K562 (cell line): ENCODE data around the gene ZNRD2. TPM values are rescaled to one million over a fixed set of nuclear protein-coding genes. Genes with fewer than 3 reads are reported as not detected.
A peak's percentile ranks its signal among the peaks of the same experiment; 100 is the strongest.

Experiments
- ATAC-seq: fragments of 200-7000 bp; cut with Tn5 transposase; 3 replicates; pipeline ENCODE4 v1.9.1; 2020; ENCODE audit warnings: moderate library complexity
- BruUV-seq: library from RNA; stranded (reverse); fragments of 400-500 nt; replicated peaks from 2 replicates; lab custom pipeline; 2021; lab: Mats Ljungman, UMichigan
- CTCF ChIA-PET: fragments of 300-600 bp; formaldehyde crosslinking; extraction: SDS; loops from one replicate; lab custom pipeline; 2021; ENCODE audit warnings: low intra/inter-chr PET ratio; lab: Yijun Ruan, JAX
- POLR2A ChIA-PET: fragments of 300-600, 350-650 bp; sonication (Branson Sonifier 250); formaldehyde crosslinking; extraction: SDS; loops from one replicate; lab custom pipeline; 2021; ENCODE audit warnings: antibody characterized with exemption, inconsistent platforms; lab: Yijun Ruan, JAX
- DNase-seq, 4 experiments: peaks; one replicate each; pipeline versions ENCODE4 v3.0.0 to v3.0.0-alpha.2; 2011 to 2018; ENCODE audit warnings: low spot score in 3 of 4, mixed read lengths in 3 of 4; ENCODE audit errors: extremely low read depth in 1 of 4
- FAIRE-seq: peaks from 2 replicates; lab custom pipeline; 2011; peaks lifted over from hg19 to GRCh38; lab: Jason Lieb, UNC
- H2AFZ ChIP-seq: 2 replicates; pipeline ENCODE4 v1.6.0; 2011; ENCODE audit warnings: low read depth, low read length, control low read depth, inconsistent platforms
- H3K27ac ChIP-seq: fragments of 200-600 bp; 3 replicates; pipeline ENCODE4 v1.8.0; 2011; ENCODE audit warnings: low read depth, mild to moderate bottlenecking, control low read depth, inconsistent platforms, low read length, moderate library complexity, mixed read lengths; ENCODE audit errors: extremely low read depth
- H3K27me3 ChIP-seq, 2 experiments: fragments of 300-600 bp in 1 of 2; 2 replicates in 1 of 2; 3 replicates in 1 of 2; pipeline versions ENCODE4 v1.6.0 to v1.8.0; 2011; ENCODE audit warnings: inconsistent platforms in 2 of 2, low read length in 2 of 2, mild to moderate bottlenecking in 1 of 2, mixed read lengths in 1 of 2, moderate library complexity in 1 of 2; ENCODE audit not compliant: control insufficient read depth in 2 of 2, insufficient read depth in 2 of 2
- H3K36me3 ChIP-seq: fragments of 300-600 bp; 3 replicates; pipeline ENCODE4 v1.8.0; 2011; ENCODE audit warnings: mild to moderate bottlenecking, low read length, inconsistent platforms; ENCODE audit not compliant: control insufficient read depth, insufficient read depth
- H3K4me1 ChIP-seq, 2 experiments: fragments of 200-600 bp in 1 of 2; replicated peaks in 1 of 2; 2 replicates in 1 of 2; 3 replicates in 1 of 2; pipeline versions ENCODE4 v1.5.1 to v1.8.0; 2011; ENCODE audit warnings: inconsistent platforms in 2 of 2, low read length in 2 of 2, mild to moderate bottlenecking in 1 of 2, mixed read lengths in 1 of 2, moderate library complexity in 1 of 2; ENCODE audit not compliant: control insufficient read depth in 2 of 2, insufficient read depth in 2 of 2
- H3K4me2 ChIP-seq: 2 replicates; pipeline ENCODE4 v1.6.1; 2011; ENCODE audit warnings: low read length, control low read depth, inconsistent platforms, mixed read lengths; ENCODE audit not compliant: insufficient read depth
- H3K4me3 ChIP-seq: fragments of 200-600 bp; sonication (generic), shearing (Covaris generic); 2 replicates; pipeline ENCODE4 v1.5.1; 2016; ENCODE audit warnings: control low read depth, inconsistent platforms
- H3K79me2 ChIP-seq: fragments of 200-600 bp; 3 replicates; pipeline ENCODE4 v1.8.0; 2011; ENCODE audit warnings: low read length, inconsistent platforms; ENCODE audit not compliant: control insufficient read depth, insufficient read depth
- H3K9ac ChIP-seq, 2 experiments: 2 replicates each; pipeline versions ENCODE4 v1.6.0 to v1.6.1; 2011; ENCODE audit warnings: low read depth in 2 of 2, low read length in 2 of 2, control low read depth in 1 of 2, inconsistent platforms in 1 of 2, mild to moderate bottlenecking in 1 of 2, mixed read lengths in 1 of 2; ENCODE audit not compliant: insufficient read depth in 1 of 2
- H3K9me1 ChIP-seq: one replicate; pipeline ENCODE4 v1.6.0; 2011; ENCODE audit warnings: inconsistent platforms, mild to moderate bottlenecking, low read length, moderate library complexity; ENCODE audit not compliant: control insufficient read depth, insufficient read depth
- H3K9me3 ChIP-seq: replicated peaks from 2 replicates; pipeline ENCODE4 v1.5.1; 2011; ENCODE audit warnings: low read depth, low read length, inconsistent platforms; ENCODE audit not compliant: control insufficient read depth, insufficient read depth
- H4K20me1 ChIP-seq: replicated peaks from 2 replicates; pipeline ENCODE4 v1.6.1; 2011; ENCODE audit warnings: low read length, inconsistent platforms, mixed read lengths; ENCODE audit not compliant: control insufficient read depth, insufficient read depth
- NFIC ChIP-seq: fragments of 450-650 bp; IDR thresholded peaks from 2 replicates; pipeline ENCODE4 v1.6.1; 2017; ENCODE audit warnings: mild to moderate bottlenecking, inconsistent platforms
- RBFOX2 ChIP-seq: fragments of 200-400 bp; formaldehyde crosslinking; IDR thresholded peaks from 2 replicates; pipeline ENCODE4 v1.6.1; 2017; ENCODE audit warnings: low read depth, mild to moderate bottlenecking, low read length, moderate library complexity
- WGBS: fragments of 100-300 bp; shearing (Covaris generic); methylation state at CpG from one replicate; pipeline ENCODE4 v1.1.6; 2016; ENCODE audit warnings: low coverage, mixed read lengths; ENCODE audit not compliant: insufficient coverage; ENCODE audit errors: missing lambda C conversion rate; 5-methylcytosine and 5-hydroxymethylcytosine counted together
- in situ Hi-C: fragments of 300-500 bp; cut with MboI; formaldehyde crosslinking; loops from 4 replicates; pipeline ENCODE4 v1.15.0; 2018; ENCODE audit warnings: inconsistent platforms, mixed read lengths
- intact Hi-C: fragments of 100-400 bp; cut with micrococcal nuclease; formaldehyde crosslinking; loops from 2 replicates; pipeline ENCODE4 v1.14.2; 2022
- polyA plus RNA-seq, 8 experiments: library from polyadenylated mRNA; depleted of rRNA in 4 of 8; stranded (reverse) in 5 of 8; unstranded in 3 of 8; fragments of >200 nt; fragmentation: Nextera tagmentation in 2 of 8; fragmentation: Illumina TruSeq in 1 of 8; extraction: Ambion mirVana in 2 of 8; extraction: Trizol in 1 of 8; gene quantifications; 2 replicates each; pipeline versions ENCODE4 v1.2.1 to v1.2.3, GENCODE V29; 2011 to 2014; ENCODE audit warnings: inconsistent platforms in 1 of 8, missing spikeins in 1 of 8
- total RNA-seq, 7 experiments: library from RNA; depleted of rRNA in 6 of 7; stranded (reverse); fragments of >200 nt in 6 of 7; fragmentation: Illumina TruSeq in 2 of 7; extraction: Trizol in 2 of 7; gene quantifications; 2 replicates each; pipeline versions ENCODE4 v1.2.1 to v1.2.3, GENCODE V29; 2011 to 2021; ENCODE audit warnings: low replicate concordance in 1 of 7
- TF ChIP-seq, protein P1 (sequence below): fragments of 450-650 bp; conservative IDR thresholded peaks from 2 replicates; pipeline ENCODE4 v1.6.1; 2016; ENCODE audit warnings: missing genetic modification characterization, low read depth, mild to moderate bottlenecking, missing compliant biosample characterization, moderate library complexity

Gene ZNRD2
- total and polyA plus RNA-seq, 9 of the 15 experiments (the other 6 are each of a cell fraction or from before 2014, with no cell fraction given), result 13.4 to 129 (median 60.4) TPM

DNA sequence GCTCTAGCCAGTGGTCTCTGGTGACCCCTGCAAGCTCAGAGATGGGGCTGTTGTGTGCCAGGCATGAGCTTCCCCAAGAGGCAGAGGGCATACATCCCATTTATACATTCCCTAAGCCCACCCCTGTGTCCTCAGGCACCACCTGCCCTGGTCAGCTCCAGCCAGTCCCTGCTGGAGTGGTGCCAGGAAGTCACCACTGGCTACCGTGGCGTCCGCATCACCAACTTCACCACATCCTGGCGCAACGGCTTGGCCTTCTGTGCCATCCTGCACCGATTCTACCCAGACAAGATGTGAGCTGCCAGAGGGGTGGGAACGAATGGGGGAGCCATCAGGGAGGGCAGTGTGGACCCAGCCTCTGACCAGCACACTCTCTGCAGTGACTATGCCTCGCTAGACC is 13.8 kb downstream of the ZNRD2 start:
- ChIA-PET CTCF (no interaction called here), POLR2A (interaction anchor here (0.6 to 2.8 kb wide), 4 partner anchors 9 to 274 kb away, joined by 3 to 10 read pairs (median 4); partner anchors contain the start of gene EHBP1L1)
- H3K4me2 ChIP-seq, result no peak overlapping the region
- H4K20me1 ChIP-seq, result 0 out of 2 replicates have a peak, but pooled peaks cover 4% of the 10 kb centered on the region
- no peak for ATAC-seq
- TF ChIP-seq, protein P1, sequence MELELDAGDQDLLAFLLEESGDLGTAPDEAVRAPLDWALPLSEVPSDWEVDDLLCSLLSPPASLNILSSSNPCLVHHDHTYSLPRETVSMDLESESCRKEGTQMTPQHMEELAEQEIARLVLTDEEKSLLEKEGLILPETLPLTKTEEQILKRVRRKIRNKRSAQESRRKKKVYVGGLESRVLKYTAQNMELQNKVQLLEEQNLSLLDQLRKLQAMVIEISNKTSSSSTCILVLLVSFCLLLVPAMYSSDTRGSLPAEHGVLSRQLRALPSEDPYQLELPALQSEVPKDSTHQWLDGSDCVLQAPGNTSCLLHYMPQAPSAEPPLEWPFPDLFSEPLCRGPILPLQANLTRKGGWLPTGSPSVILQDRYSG (tag), result no peak
- TF ChIP-seq NFIC (peak; percentile 58), RBFOX2 (peak; percentile 48; the same call in 1 of the 2 replicates)
- in situ Hi-C loops (no loop called here), intact Hi-C loops (no loop called here)
- peaks cover 16 to 70% of the 10 kb centered on the region in 2 experiments for H3K4me1 ChIP-seq
- DNase-seq, result no peak
- H3K9me1 ChIP-seq, result peaks cover 4% of the 10 kb centered on the region
- no TSS peak for BruUV-seq
- no peak overlapping the region for H3K4me3 ChIP-seq
- no peak overlapping the region for H2AFZ ChIP-seq
- FAIRE-seq, result no peak
- no peak overlapping the region; the same call in 2 of the 3 replicates for H3K27ac ChIP-seq
- 95% methylated on average over 8 of the region's 8 CpGs for WGBS
- H3K9me3 ChIP-seq, result no peaks in the 10 kb centered on the region
- H3K27me3 ChIP-seq, result no peaks in the 10 kb centered on the region
- H3K9ac ChIP-seq, result peak overlapping the region in 1 of 2 experiments; percentile 52; a peak in 2 of 4 replicates
- peaks cover 3% of the 10 kb centered on the region; the same call in 1 of the 3 replicates for H3K79me2 ChIP-seq
- peaks cover 76% of the 10 kb centered on the region; the same call in 2 of the 3 replicates for H3K36me3 ChIP-seq
